Mammary epithelial cell (primary cell): Measurements from ENCODE around the gene SULT2A1.

ENCODE experiments used
- EZH2 ChIP-seq: IDR thresholded peaks from 2 replicates; pipeline ENCODE4 v1.6.1; 2012; ENCODE audit warnings: low read length, inconsistent platforms, borderline replicate concordance
- TF ChIP-seq, protein P1 (sequence below), 2 donors: IDR thresholded peaks in 1 of 2; conservative IDR thresholded peaks in 1 of 2; 2 replicates each; pipeline ENCODE4 v1.5.1; 2011 to 2012; ENCODE audit warnings: inconsistent platforms in 2 of 2, low read length in 2 of 2, mild to moderate bottlenecking in 2 of 2, control low read depth in 1 of 2, low read depth in 1 of 2; ENCODE audit not compliant: insufficient read depth in 1 of 2; ENCODE audit errors: extremely low read depth in 1 of 2

GRCh38 chr19:47865166-47865565 is 20.9 kb downstream of the SULT2A1 start:
- no peak for TF ChIP-seq EZH2
- TF ChIP-seq, protein P1, sequence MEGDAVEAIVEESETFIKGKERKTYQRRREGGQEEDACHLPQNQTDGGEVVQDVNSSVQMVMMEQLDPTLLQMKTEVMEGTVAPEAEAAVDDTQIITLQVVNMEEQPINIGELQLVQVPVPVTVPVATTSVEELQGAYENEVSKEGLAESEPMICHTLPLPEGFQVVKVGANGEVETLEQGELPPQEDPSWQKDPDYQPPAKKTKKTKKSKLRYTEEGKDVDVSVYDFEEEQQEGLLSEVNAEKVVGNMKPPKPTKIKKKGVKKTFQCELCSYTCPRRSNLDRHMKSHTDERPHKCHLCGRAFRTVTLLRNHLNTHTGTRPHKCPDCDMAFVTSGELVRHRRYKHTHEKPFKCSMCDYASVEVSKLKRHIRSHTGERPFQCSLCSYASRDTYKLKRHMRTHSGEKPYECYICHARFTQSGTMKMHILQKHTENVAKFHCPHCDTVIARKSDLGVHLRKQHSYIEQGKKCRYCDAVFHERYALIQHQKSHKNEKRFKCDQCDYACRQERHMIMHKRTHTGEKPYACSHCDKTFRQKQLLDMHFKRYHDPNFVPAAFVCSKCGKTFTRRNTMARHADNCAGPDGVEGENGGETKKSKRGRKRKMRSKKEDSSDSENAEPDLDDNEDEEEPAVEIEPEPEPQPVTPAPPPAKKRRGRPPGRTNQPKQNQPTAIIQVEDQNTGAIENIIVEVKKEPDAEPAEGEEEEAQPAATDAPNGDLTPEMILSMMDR (conservative IDR thresholded peaks at IDR 0.05 in 1 of 2, IDR thresholded peaks at IDR 0.05 in 1 of 2; ENCODE audit: extremely low read depth in 1 of 2, insufficient read depth in 1 of 2, low read depth in 1 of 2, low read length in 2 of 2) = no peak
